Activated naive CD4-positive, alpha-beta T cell treated with anti-CD3 and anti-CD28 coated beads, Interleukin-2, amount 10 ng/mL, durations not matched to agents 7 days and 5 days (primary cell): Measurements from ENCODE around the gene ALK.
A peak's percentile ranks its signal among the peaks of the same experiment; 100 is the strongest.

ENCODE experiments used
- CTCF ChIA-PET: fragments of 350-600 bp; sonication (Branson Sonifier 250); formaldehyde crosslinking; loops from one replicate; lab custom pipeline; 2021; ENCODE audit warnings: antibody characterized with exemption; lab: Charles Lee
- DNase-seq: peaks from one replicate; pipeline ENCODE4 v3.0.0-alpha.2; 2020
- H3K27ac Mint-ChIP-seq: one replicate; pipeline ENCODE4 v1.8.0; 2021; ENCODE audit warnings: mild to moderate bottlenecking, moderate library complexity, mixed read lengths
- H3K27me3 Mint-ChIP-seq: one replicate; pipeline ENCODE4 v1.8.0; 2021; ENCODE audit warnings: mild to moderate bottlenecking, mixed read lengths
- H3K36me3 Mint-ChIP-seq: one replicate; pipeline ENCODE4 v1.8.0; 2021; ENCODE audit warnings: mixed read lengths
- H3K4me1 Mint-ChIP-seq: one replicate; pipeline ENCODE4 v1.8.0; 2021; ENCODE audit warnings: mixed read lengths
- H3K4me3 Mint-ChIP-seq: one replicate; pipeline ENCODE4 v1.8.0; 2021; ENCODE audit warnings: mild to moderate bottlenecking, moderate library complexity, mixed read lengths
- H3K9me3 Mint-ChIP-seq: one replicate; pipeline ENCODE4 v1.8.0; 2021; ENCODE audit warnings: mixed read lengths

Gene ALK

DNA sequence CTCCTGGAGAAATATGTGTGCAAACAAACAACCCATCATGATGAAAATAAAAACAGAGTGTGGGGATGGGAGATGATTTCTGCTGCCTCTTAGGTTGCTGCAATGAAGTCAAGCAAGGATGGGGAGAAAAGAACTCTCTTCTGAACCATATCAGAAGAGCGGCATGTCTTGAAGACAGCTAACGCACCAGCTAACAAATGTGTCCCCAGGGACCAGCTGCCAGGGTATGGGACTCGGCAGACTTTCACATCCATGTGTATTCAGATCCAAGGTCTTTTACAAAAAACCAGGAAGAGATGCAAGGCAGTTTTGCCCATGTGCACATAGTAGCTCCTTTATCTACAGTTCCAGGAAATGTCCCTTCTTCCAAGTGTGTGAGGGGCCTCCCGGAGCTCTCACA lies 680.8 kb downstream of the ALK start:
- H3K4me1 Mint-ChIP-seq = no peaks in the 10 kb centered on the region
- H3K4me3 Mint-ChIP-seq = no peak overlapping the region
- H3K9me3 Mint-ChIP-seq = no peaks in the 10 kb centered on the region
- CTCF ChIA-PET = interaction anchor here (1.1 kb wide), 1 partner anchor 28 kb away, joined by 3 read pairs; no protein-coding TSS in a partner anchor
- H3K36me3 Mint-ChIP-seq = no peaks in the 10 kb centered on the region
- H3K27ac Mint-ChIP-seq = no peak overlapping the region
- DNase-seq = peak; percentile 11
- H3K27me3 Mint-ChIP-seq = peaks cover 4% of the 10 kb centered on the region

DNA sequence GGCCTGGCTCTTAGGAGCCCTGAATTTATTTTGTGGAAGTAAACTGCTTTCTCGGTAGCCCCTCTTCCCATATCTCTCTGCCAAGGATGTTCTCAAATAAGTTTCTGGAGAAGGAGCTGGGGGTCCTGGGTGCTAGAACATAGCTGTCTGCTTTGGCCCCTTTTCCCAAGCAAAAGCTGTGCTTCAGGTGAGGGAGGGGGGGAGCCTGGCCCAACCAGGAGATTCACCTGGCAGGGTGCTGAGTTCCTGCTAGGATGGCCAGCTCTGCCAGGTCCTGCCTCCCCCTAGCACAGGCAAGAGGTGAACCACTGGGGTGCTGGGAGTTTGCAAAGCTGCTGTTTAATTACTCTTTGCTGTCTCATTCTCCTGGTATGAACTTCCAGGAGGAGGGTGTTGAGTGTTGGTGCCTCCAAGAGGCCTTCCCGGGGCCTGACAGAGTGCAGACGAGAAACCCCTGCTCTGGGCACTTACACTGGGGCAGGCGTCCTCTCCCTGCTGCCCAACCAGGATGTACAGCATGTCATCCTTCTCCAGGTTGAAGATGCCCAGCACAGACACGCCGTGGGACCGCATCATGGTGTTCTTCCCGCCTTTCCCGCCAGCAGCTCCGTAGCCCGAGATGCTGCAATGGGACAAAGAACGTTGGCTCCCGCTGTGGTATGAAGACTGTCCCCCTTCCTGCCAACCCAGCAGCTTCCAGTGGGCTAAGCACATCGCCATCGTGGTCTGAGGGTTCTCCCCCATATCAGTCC lies 682.0 kb downstream of the ALK start:
- H3K9me3 Mint-ChIP-seq = no peaks in the 10 kb centered on the region
- H3K27ac Mint-ChIP-seq = no peak overlapping the region
- CTCF ChIA-PET = interaction anchor here (0.7 kb wide), 1 partner anchor 490 kb away, joined by 3 read pairs; no protein-coding TSS in a partner anchor
- no peak overlapping the region for H3K4me3 Mint-ChIP-seq
- H3K4me1 Mint-ChIP-seq = no peaks in the 10 kb centered on the region
- peak; percentile 1 for DNase-seq
- no peaks in the 10 kb centered on the region for H3K36me3 Mint-ChIP-seq
- H3K27me3 Mint-ChIP-seq = peaks cover 4% of the 10 kb centered on the region

DNA sequence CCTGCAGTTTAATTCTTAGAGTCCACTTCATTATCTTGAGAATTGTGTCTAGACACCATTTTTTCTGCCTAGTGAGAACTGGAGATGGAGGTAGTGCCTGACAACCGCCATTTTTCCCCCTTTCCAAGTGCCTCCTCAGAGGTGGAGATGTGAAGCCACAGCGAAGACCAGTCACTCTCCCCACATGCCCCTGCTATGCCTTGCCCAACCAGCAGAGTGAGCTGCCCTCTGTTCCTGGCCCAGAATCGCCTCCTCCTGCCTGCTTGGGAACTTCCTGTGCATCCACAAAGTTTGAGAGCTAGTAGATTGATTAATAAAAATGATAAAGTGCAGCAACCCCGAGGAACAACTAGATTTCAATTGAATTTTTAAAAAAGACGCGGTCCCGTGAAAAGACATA lies 682.9 kb downstream of the ALK start:
- Mint-ChIP-seq H3K27ac (no peak overlapping the region), H3K36me3 (no peaks in the 10 kb centered on the region), H3K4me3 (no peak overlapping the region), H3K4me1 (no peaks in the 10 kb centered on the region), H3K9me3 (no peaks in the 10 kb centered on the region), H3K27me3 (peaks cover 4% of the 10 kb centered on the region)
- DNase-seq = peak; percentile 21
- CTCF ChIA-PET = interaction anchor here (0.7 kb wide), 1 partner anchor 491 kb away, joined by 3 read pairs; no protein-coding TSS in a partner anchor

DNA sequence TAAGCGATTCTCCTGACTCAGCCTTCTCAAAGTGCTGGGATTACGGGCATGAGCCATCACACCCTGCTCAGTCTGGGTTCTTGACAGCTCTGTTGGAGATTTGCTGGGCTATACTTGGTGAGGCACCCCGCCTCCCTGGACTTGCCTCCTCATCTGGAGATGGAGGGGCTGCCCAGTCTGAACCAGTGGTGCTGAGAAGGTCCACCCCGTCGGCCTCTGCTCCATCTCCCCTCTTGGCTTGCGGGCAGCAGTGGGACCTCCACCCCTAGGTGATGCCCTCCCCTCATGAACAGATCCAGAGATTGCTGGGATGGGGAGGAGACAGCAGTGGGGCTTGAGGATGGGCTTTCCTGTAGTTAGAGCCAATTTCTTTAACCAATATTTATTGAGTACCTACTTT lies 685.3 kb downstream of the ALK start:
- Mint-ChIP-seq H3K27ac (no peak overlapping the region), H3K4me1 (no peaks in the 10 kb centered on the region), H3K9me3 (no peaks in the 10 kb centered on the region), H3K4me3 (no peak overlapping the region), H3K36me3 (no peaks in the 10 kb centered on the region), H3K27me3 (peaks cover 13% of the 10 kb centered on the region)
- CTCF ChIA-PET = no interaction called here
- DNase-seq = peak; percentile 3

DNA sequence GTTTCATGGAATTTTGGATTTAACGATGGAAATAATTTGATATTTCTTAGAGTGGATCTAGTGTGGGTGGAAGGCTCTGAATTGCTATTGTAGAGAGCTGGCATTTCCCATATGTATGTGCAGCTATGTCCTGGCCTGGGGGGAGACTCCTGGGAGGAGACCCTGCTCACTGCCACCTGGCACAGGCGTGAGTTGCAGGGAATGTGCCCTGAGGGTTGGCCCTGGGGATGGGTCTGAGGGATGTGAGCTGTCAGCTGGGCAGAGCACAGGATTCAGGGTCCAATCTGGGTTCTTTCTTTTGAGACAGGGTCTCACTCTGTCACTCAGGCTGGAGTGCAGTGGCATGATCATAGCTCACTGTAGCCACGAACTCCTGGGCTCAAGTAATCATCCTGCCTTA lies 686.0 kb downstream of the ALK start:
- Mint-ChIP-seq H3K4me1 (no peaks in the 10 kb centered on the region), H3K27ac (no peak overlapping the region), H3K36me3 (no peaks in the 10 kb centered on the region), H3K4me3 (no peak overlapping the region), H3K9me3 (no peaks in the 10 kb centered on the region), H3K27me3 (peaks cover 16% of the 10 kb centered on the region)
- peak; percentile 5 for DNase-seq
- CTCF ChIA-PET = interaction anchor here (0.8 kb wide), 1 partner anchor 72 kb away, joined by 4 read pairs; no protein-coding TSS in a partner anchor

DNA sequence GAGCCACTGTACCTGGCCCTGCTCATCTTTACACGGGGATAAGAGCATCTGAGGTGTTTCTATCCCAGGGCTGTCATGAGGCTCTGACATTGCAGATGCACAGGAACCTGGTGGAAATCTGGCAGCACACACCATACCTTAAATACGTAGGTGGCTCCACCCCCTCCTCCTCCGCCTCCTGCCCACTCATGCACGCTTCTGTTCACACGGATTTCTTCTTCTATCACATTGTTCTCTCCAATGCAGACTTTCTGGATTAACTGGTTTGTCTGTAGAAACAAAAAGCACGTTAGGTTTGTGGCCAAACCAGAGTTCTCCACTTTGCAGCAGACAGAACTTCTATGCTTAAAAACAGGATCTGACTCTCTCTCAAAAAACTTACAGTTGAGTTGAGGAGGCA lies 688.0 kb downstream of the ALK start:
- Mint-ChIP-seq H3K27me3 (peaks cover 25% of the 10 kb centered on the region), H3K36me3 (no peaks in the 10 kb centered on the region), H3K4me1 (no peaks in the 10 kb centered on the region), H3K4me3 (no peak overlapping the region), H3K9me3 (no peaks in the 10 kb centered on the region), H3K27ac (no peak overlapping the region)
- no peak for DNase-seq
- CTCF ChIA-PET = no interaction called here

DNA sequence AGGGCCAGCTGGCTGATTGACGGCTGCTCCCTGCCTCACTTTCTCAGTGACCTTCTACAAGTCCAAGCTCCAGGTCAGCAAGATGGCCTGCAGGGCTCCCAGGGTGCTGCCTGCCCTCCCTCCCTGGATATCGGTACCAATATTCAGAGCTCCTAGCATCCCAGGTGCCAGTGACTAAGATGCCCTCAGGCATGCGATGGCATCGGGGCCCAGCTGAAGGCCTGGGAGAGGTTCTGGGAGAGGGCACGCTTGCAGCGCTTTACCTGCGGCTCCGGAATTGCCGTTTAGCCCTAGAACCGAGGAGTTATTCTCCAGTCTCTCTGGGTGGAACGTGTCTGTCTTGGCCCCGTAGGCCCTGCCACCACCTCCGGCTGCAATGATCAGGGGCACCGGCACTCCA lies 689.3 kb downstream of the ALK start:
- Mint-ChIP-seq H3K27me3 (peaks cover 34% of the 10 kb centered on the region), H3K9me3 (no peaks in the 10 kb centered on the region), H3K4me1 (no peaks in the 10 kb centered on the region), H3K36me3 (no peaks in the 10 kb centered on the region), H3K4me3 (no peak overlapping the region), H3K27ac (no peak overlapping the region)
- CTCF ChIA-PET = no interaction called here
- no peak for DNase-seq

DNA sequence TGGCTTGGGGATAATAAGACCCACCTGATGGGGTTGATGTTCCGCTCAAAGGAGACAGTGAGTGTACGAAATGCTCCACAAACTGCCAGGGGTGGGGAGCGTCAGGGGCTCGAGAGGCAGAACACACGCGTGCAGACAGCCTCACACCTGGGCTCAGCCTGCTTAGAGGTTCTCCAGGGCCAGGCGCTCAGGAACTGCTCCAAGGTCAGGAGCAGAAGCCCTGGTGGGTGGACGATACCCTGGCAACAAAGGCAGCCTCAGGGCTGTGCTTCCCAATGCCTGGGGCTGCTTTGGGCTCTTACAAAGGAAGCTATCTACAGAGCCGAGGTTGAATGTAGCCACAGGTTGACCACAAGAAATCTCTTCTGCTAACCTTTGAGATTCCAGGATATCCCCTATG lies 691.7 kb downstream of the ALK start:
- DNase-seq = no peak
- Mint-ChIP-seq H3K9me3 (no peaks in the 10 kb centered on the region), H3K4me3 (no peak overlapping the region), H3K27me3 (peaks cover 47% of the 10 kb centered on the region), H3K4me1 (no peaks in the 10 kb centered on the region), H3K27ac (no peak overlapping the region), H3K36me3 (no peaks in the 10 kb centered on the region)
- CTCF ChIA-PET = no interaction called here

DNA sequence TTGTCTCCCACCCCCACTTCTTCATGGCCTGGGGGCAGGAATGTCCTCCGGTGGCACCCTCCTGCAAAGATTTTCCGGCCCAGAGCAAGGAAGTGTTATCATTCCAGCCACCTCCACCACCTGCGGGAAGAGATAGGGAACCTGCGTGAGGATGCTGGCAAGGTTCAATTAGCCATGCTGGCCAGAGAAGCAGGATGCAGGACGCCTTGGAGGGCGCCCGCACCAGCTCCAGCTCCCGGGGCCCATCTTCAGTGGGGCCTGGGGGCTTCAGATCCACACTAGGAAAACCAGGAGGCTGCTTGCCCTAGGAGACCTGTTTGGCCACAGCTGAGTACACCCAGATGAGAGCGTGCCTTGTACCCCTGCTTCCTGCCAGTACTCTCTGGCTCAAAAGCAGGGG lies 692.4 kb downstream of the ALK start:
- H3K4me1 Mint-ChIP-seq = no peaks in the 10 kb centered on the region
- no peaks in the 10 kb centered on the region for H3K36me3 Mint-ChIP-seq
- peaks cover 51% of the 10 kb centered on the region for H3K27me3 Mint-ChIP-seq
- CTCF ChIA-PET = no interaction called here
- no peaks in the 10 kb centered on the region for H3K9me3 Mint-ChIP-seq
- H3K27ac Mint-ChIP-seq = no peak overlapping the region
- H3K4me3 Mint-ChIP-seq = no peak overlapping the region
- no peak for DNase-seq

DNA sequence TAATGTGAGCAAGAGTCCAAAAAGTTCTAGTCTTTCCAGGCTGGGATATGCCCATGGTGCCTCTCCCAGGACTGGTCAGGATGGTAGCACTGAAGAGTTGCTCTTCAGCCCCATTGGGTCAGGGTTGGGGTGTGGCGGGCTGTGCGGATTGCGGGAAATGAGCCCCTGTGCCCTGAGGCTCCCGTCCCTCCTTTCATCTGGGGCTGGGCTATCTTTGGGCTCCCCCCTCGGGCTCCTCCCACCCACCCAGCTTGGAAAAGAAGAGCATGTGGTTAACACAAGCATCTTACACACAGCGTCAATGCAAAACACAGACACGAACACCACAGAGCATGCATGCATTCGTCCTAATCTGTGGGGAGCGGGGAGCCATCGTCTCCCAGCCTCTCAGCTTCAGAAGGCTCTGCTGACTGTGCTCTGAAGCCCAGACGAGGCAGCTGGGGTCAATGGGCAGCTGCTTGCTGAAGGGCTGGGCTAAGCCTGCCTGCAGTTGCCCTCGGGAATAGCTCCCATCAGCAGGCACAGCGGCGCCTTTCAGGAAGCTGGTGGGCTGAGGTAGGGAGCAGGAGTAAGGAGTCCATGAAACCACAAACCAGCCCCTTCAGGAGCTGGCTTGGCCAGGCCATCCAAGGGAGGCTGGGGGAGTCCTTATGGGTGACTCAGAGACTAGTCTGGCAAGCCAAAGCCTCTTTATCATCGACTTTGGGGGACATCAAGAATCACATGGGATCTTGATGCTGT lies 693.3 kb downstream of the ALK start:
- Mint-ChIP-seq H3K9me3 (no peaks in the 10 kb centered on the region), H3K4me3 (no peak overlapping the region), H3K36me3 (no peaks in the 10 kb centered on the region), H3K4me1 (no peaks in the 10 kb centered on the region), H3K27ac (no peak overlapping the region), H3K27me3 (peaks cover 51% of the 10 kb centered on the region)
- no peak for DNase-seq
- CTCF ChIA-PET = interaction anchor here (0.9 kb wide), 1 partner anchor 269 kb away, joined by 3 read pairs; no protein-coding TSS in a partner anchor

DNA sequence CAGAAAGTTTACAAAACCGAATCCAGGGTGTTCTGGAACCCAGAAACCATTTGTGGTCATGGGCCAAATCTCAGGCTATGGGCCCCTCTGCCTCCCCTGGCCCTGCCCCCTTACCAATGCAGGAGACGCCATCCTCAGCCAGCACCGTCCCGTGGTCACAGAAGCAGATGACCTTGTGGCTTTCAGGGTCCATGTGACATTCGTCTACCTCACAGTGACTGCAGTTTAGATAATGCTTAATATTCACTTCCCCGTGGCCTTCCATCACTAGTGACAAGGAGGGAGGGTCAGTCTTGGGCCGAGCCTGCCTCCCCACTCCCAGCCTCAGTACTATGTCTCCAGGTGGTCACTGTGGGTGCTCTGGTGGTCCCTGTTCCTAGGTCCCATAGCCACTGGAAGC lies 694.6 kb downstream of the ALK start:
- Mint-ChIP-seq H3K4me3 (no peak overlapping the region), H3K27me3 (peaks cover 48% of the 10 kb centered on the region), H3K27ac (no peak overlapping the region), H3K4me1 (no peaks in the 10 kb centered on the region), H3K36me3 (no peaks in the 10 kb centered on the region), H3K9me3 (no peaks in the 10 kb centered on the region)
- DNase-seq = no peak
- CTCF ChIA-PET = no interaction called here

DNA sequence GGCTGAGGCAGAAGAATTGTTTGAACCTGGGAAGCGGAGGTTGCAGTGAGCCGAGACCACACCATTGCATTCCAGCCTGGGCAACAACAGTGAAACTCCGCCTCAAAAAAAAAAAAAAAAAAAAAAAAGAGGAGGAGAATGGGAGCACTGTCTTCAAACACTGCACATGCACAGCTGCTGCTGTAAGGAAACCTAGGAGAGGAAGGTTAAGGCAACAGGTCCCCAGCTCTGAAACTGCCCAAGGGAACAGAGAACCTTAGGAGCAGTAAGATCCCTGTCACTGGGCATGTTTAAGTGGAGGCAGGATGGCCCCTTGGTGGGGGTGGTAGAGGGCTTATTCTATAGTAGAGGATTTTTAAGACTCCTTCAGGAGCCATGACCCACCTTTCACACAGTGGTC lies 695.0 kb downstream of the ALK start:
- no peaks in the 10 kb centered on the region for H3K36me3 Mint-ChIP-seq
- CTCF ChIA-PET = no interaction called here
- H3K27me3 Mint-ChIP-seq = peaks cover 45% of the 10 kb centered on the region
- no peak overlapping the region for H3K4me3 Mint-ChIP-seq
- H3K4me1 Mint-ChIP-seq = no peaks in the 10 kb centered on the region
- no peaks in the 10 kb centered on the region for H3K9me3 Mint-ChIP-seq
- H3K27ac Mint-ChIP-seq = no peak overlapping the region
- no peak for DNase-seq

DNA sequence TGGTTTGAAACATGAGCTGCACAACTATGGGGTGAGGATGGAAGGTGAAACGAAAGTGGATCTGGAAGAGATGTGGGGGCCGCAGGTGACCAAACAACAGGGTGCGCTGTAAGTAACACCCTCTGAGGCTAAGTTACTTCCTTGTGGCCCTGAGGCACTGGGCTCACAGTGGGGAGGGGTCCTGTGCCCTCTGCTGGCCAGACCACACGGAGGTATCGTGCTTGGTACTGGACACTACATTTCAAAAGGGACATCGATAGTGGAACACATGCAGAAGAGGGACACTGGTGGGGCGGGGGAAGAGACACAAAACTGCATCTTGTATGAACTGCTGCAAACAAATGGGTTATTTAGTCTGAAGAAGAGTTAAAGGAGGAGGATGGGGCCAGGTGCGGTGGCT lies 695.6 kb downstream of the ALK start:
- no peak for DNase-seq
- no peaks in the 10 kb centered on the region for H3K4me1 Mint-ChIP-seq
- H3K27me3 Mint-ChIP-seq = peaks cover 45% of the 10 kb centered on the region
- no peak overlapping the region for H3K27ac Mint-ChIP-seq
- no peaks in the 10 kb centered on the region for H3K36me3 Mint-ChIP-seq
- H3K9me3 Mint-ChIP-seq = no peaks in the 10 kb centered on the region
- H3K4me3 Mint-ChIP-seq = no peak overlapping the region
- CTCF ChIA-PET = no interaction called here

DNA sequence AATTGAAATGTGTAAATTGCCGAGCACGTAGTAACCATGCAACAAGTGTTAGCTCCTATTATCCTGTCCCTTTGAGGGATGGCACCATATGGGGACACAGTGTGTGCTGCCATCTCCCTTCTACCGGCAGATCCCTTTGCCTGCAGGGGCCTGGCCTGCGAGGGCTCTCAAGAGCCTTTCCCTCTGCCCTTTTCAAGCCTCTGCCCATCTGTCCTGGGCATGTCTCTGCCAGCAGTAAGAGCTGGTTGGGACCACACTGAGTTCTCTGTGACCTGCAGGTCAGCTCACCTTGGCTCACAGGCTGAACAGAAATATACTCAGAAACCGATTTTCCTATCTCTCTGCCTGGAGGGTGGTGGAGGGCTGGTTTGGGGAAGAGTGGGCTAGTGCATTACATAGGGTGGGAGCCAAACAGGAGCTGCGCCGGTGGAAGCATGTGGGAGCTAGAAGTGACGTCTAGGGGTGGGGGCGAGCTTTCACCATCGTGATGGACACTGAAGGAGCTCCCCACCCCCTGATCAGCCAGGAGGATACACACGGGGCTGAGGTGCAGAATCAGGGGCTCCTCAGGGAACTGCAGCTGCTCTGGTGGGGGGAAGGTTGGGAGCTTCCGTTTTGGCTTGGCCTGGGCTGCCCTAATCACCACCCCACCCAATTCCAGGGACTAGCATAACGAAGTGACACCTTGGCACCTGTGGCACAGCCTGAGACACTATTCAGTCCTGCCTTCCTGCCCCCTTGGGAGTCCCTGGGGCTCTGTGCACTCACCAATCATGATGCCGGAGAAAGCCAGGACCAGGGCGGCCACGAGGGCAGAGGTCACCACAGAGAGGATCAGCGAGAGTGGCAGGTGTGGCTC lies 696.5 kb downstream of the ALK start:
- no peaks in the 10 kb centered on the region for H3K36me3 Mint-ChIP-seq
- H3K4me1 Mint-ChIP-seq = no peaks in the 10 kb centered on the region
- no peaks in the 10 kb centered on the region for H3K9me3 Mint-ChIP-seq
- H3K4me3 Mint-ChIP-seq = no peak overlapping the region
- CTCF ChIA-PET = no interaction called here
- no peak overlapping the region for H3K27ac Mint-ChIP-seq
- no peak for DNase-seq
- peaks cover 39% of the 10 kb centered on the region for H3K27me3 Mint-ChIP-seq
